ENCODE measurements around the gene OGDH. TPM values are rescaled to one million over a fixed set of nuclear protein-coding genes. Genes with fewer than 3 reads are reported as not detected.
A peak's percentile ranks its signal among the peaks of the same experiment; 100 is the strongest.

Gene OGDH
- total and polyA plus RNA-seq, 2 of the 13 experiments (the other 11 are each of a cell fraction or from before 2014, with no cell fraction given): 17.4 to 25.4 TPM

GRCh38 chr7:44587843-44588711, 18.4 kb upstream of the OGDH start (continued):
- TF ChIP-seq, protein P1, sequence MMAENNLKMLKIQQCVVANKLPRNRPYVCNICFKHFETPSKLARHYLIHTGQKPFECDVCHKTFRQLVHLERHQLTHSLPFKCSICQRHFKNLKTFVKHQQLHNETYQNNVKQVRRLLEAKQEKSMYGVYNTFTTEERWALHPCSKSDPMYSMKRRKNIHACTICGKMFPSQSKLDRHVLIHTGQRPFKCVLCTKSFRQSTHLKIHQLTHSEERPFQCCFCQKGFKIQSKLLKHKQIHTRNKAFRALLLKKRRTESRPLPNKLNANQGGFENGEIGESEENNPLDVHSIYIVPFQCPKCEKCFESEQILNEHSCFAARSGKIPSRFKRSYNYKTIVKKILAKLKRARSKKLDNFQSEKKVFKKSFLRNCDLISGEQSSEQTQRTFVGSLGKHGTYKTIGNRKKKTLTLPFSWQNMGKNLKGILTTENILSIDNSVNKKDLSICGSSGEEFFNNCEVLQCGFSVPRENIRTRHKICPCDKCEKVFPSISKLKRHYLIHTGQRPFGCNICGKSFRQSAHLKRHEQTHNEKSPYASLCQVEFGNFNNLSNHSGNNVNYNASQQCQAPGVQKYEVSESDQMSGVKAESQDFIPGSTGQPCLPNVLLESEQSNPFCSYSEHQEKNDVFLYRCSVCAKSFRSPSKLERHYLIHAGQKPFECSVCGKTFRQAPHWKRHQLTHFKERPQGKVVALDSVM (CRISPR knock-in tag; IDR thresholded peaks at IDR 0.05): 0 out of 2 replicates have a peak, but pooled peaks have one; percentile 26
- TF ChIP-seq, protein P2, sequence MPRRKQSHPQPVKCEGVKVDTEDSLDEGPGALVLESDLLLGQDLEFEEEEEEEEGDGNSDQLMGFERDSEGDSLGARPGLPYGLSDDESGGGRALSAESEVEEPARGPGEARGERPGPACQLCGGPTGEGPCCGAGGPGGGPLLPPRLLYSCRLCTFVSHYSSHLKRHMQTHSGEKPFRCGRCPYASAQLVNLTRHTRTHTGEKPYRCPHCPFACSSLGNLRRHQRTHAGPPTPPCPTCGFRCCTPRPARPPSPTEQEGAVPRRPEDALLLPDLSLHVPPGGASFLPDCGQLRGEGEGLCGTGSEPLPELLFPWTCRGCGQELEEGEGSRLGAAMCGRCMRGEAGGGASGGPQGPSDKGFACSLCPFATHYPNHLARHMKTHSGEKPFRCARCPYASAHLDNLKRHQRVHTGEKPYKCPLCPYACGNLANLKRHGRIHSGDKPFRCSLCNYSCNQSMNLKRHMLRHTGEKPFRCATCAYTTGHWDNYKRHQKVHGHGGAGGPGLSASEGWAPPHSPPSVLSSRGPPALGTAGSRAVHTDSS (CRISPR knock-in tag; conservative IDR thresholded peaks at IDR 0.05): no peak
- TF ChIP-seq RAD21 (CRISPR knock-in tag; IDR thresholded peaks at IDR 0.05): 0 out of 2 replicates have a peak, but pooled peaks have one; percentile 25
- peak; percentile 70 for TF ChIP-seq SMC3 (IDR thresholded peaks at IDR 0.05; ENCODE audit: low read length)
- peak; percentile 76 for TF ChIP-seq CTCF (CRISPR knock-in tag; IDR thresholded peaks at IDR 0.05)
- TF ChIP-seq, protein P3, sequence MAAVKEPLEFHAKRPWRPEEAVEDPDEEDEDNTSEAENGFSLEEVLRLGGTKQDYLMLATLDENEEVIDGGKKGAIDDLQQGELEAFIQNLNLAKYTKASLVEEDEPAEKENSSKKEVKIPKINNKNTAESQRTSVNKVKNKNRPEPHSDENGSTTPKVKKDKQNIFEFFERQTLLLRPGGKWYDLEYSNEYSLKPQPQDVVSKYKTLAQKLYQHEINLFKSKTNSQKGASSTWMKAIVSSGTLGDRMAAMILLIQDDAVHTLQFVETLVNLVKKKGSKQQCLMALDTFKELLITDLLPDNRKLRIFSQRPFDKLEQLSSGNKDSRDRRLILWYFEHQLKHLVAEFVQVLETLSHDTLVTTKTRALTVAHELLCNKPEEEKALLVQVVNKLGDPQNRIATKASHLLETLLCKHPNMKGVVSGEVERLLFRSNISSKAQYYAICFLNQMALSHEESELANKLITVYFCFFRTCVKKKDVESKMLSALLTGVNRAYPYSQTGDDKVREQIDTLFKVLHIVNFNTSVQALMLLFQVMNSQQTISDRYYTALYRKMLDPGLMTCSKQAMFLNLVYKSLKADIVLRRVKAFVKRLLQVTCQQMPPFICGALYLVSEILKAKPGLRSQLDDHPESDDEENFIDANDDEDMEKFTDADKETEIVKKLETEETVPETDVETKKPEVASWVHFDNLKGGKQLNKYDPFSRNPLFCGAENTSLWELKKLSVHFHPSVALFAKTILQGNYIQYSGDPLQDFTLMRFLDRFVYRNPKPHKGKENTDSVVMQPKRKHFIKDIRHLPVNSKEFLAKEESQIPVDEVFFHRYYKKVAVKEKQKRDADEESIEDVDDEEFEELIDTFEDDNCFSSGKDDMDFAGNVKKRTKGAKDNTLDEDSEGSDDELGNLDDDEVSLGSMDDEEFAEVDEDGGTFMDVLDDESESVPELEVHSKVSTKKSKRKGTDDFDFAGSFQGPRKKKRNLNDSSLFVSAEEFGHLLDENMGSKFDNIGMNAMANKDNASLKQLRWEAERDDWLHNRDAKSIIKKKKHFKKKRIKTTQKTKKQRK (IDR thresholded peaks at IDR 0.05; ENCODE audit: low read length): no peak
- peak; percentile 87 for TF ChIP-seq STAG1 (CRISPR knock-in tag; IDR thresholded peaks at IDR 0.05)
